Psoas muscle (tissue), 8 donors: ENCODE results near the gene EXOC3. TPM values are rescaled to one million over a fixed set of nuclear protein-coding genes. Genes with fewer than 3 reads are reported as not detected.
A peak's percentile ranks its signal among the peaks of the same experiment; 100 is the strongest.

Source experiments
- ATAC-seq, 4 donors: fragments of 200-7000 bp; cut with Tn5 transposase; one replicate each; pipeline ENCODE4 v1.9.1; 2020; ENCODE audit warnings: moderate library complexity in 3 of 4, mild to moderate bottlenecking in 2 of 4
- DNase-seq, 2 donors: peaks; one replicate each; pipeline ENCODE4 v3.0.0-alpha.2; 2020
- H3K27ac ChIP-seq: fragments of 200-600 bp; one replicate; pipeline ENCODE4 v1.8.0; 2022
- H3K27me3 ChIP-seq, 3 donors: fragments of 200-600 bp in 1 of 3; one replicate each; pipeline versions ENCODE4 v1.6.1 to v1.8.0; 2013 to 2022; ENCODE audit warnings: low read length in 2 of 3, mild to moderate bottlenecking in 2 of 3, moderate library complexity in 1 of 3; ENCODE audit not compliant: insufficient read depth in 3 of 3
- H3K36me3 ChIP-seq, 2 donors: fragments of 200-600 bp in 1 of 2; one replicate each; pipeline versions ENCODE4 v1.6.1 to v1.8.0; 2013 to 2022; ENCODE audit warnings: low read depth in 1 of 2, mild to moderate bottlenecking in 1 of 2, moderate library complexity in 1 of 2; ENCODE audit not compliant: insufficient read depth in 1 of 2
- H3K4me1 ChIP-seq: fragments of 200-600 bp; one replicate; pipeline ENCODE4 v1.8.0; 2022
- H3K4me3 ChIP-seq: fragments of 200-600 bp; one replicate; pipeline ENCODE4 v1.8.0; 2022; ENCODE audit warnings: mild to moderate bottlenecking
- H3K9me3 ChIP-seq: fragments of 200-600 bp; one replicate; pipeline ENCODE4 v1.8.0; 2022
- whole genome bisulfite sequencing, 3 donors: extraction: QIAGEN DNeasy Blood & Tissue Kit; methylation state at CpG; one replicate each; pipeline versions ENCODE4 v1.1.6 to v1.1.7; 2013; 5-methylcytosine and 5-hydroxymethylcytosine counted together
- intact Hi-C, 2 donors: fragments of 100-400 bp; cut with DNase I; formaldehyde crosslinking; loops; one replicate each; pipeline versions ENCODE4 v1.11.0 to v1.14.2; 2022
- polyA plus RNA-seq, 3 donors: library from polyadenylated mRNA; stranded (reverse); fragments of 200-250 nt; gene quantifications; one replicate each; pipeline ENCODE4 v1.2.3, GENCODE V29; 2013
- total RNA-seq, 4 donors: library from RNA; stranded (reverse); fragmentation: NEBNext Ultra II Directional in 2 of 4; extraction: Animal tissue kit (Norgen Biotek cat#: 25700) in 2 of 4; gene quantifications; one replicate each; pipeline versions ENCODE4 v1.2.1 to v1.2.4, GENCODE V29; 2021 to 2023
- TF ChIP-seq, protein P1 (sequence below): fragments of 200-600 bp; IDR thresholded peaks from one replicate; pipeline ENCODE4 v1.8.0; 2022; ENCODE audit warnings: antibody characterized with exemption
- donor health status: healthy with polysubstance abuse.
- donor health status: DM: no; HTN: no; CAD: no; lungs with moderate emphysema.
- donor health status: Bipolar disorder and iron deficiency.
- donor health status: healthy.
- donor health status: DM: yes; HTN: yes; CAD: no.
- donor health status: DM: no; HTN: no; CAD: no.
- donor health status: DM: no; HTN: no; CAD: no.
- donor health status: DM: yes; HTN: yes; CAD: no.

The EXOC3 gene
- total and polyA plus RNA-seq, 7 donors, result 38.2 to 63.4 (median 56.5) TPM

DNA sequence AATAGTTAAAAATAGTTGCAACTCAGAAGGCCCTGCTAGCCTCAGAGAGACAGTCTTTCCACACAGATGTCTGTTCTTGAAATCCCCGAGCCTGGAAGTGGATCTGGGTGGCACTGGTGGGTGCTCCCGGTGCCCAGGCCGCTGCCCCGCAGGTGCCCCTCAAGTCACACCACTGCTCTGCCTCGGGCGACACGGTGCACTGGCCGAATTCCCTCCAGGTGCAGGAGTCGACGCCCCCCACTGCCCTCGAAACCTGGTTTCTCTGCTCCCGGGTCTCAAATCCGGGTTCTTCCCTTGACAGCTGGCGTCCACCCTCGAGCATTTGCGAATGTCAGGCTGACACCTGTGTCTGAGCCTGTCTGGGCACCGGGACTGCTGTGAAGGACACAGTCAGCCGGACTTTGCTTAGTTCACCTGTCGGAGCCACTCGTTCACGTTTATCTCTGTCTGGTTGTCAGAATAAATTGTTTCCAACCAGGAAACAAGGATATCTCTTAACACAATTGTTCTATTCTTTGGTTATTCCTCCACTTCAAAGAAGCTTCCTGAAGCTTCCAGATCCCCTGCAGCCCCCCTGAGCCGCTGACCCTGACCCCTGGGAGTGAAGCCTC lies 54.2 kb downstream of the EXOC3 start:
- intact Hi-C loops, result no loop called here
- Histone ChIP-seq H3K4me3 (no peak overlapping the region), H3K36me3 (no peaks in the 10 kb centered on the region), H3K27me3 (peaks cover 0 to 75% (median 12%) of the 10 kb centered on the region in 3 donors), H3K4me1 (no peaks in the 10 kb centered on the region), H3K27ac (no peak overlapping the region), H3K9me3 (no peaks in the 10 kb centered on the region)
- DNase-seq, result no peak
- WGBS, 3 donors, result 55 to 68% (median 58%) methylated on average over 22 of the region's 22 CpGs
- TF ChIP-seq, protein P1, sequence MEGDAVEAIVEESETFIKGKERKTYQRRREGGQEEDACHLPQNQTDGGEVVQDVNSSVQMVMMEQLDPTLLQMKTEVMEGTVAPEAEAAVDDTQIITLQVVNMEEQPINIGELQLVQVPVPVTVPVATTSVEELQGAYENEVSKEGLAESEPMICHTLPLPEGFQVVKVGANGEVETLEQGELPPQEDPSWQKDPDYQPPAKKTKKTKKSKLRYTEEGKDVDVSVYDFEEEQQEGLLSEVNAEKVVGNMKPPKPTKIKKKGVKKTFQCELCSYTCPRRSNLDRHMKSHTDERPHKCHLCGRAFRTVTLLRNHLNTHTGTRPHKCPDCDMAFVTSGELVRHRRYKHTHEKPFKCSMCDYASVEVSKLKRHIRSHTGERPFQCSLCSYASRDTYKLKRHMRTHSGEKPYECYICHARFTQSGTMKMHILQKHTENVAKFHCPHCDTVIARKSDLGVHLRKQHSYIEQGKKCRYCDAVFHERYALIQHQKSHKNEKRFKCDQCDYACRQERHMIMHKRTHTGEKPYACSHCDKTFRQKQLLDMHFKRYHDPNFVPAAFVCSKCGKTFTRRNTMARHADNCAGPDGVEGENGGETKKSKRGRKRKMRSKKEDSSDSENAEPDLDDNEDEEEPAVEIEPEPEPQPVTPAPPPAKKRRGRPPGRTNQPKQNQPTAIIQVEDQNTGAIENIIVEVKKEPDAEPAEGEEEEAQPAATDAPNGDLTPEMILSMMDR, result no peak
- ATAC-seq, result no peak

DNA sequence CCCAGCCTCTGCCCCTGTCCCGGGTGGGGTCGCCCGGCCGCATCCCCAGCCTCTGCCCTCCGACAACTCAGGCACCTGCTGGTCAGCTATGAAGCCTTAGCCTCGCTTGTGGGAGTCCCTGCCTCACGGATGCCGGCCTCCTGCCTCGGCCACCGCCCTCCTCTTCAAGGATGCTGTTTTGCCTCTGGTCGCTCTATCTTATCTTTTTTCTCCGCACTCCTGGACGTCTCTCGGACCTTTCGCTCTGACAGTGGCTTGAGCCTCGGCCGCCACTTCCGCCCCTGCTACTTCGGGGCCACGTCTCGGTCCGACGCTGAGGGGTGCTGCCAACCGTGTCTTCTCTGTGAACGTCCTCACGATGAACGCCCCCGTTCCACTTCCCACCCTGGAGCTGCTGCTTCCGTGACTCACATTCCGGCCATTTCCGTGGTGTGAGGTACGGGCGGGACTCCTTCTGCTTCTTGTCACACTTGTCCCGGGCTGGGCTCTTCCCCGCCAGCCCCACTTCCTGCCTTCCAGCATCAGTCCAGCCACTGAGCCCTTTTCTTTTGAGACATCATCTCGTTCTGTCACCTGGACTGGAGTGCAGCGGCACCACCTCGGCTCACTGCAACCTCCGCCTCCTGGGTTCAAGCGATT lies 55.0 kb downstream of the EXOC3 start:
- Histone ChIP-seq H3K36me3 (no peaks in the 10 kb centered on the region), H3K4me3 (no peak overlapping the region), H3K4me1 (no peaks in the 10 kb centered on the region), H3K9me3 (no peaks in the 10 kb centered on the region), H3K27me3 (peaks cover 0 to 76% (median 14%) of the 10 kb centered on the region in 3 donors), H3K27ac (no peak overlapping the region)
- WGBS, 3 donors, result 73 to 79% (median 79%) methylated on average over 35 to 40 of the region's 40 CpGs
- intact Hi-C loops, result no loop called here
- TF ChIP-seq, protein P1, result no peak
- ATAC-seq (no peak), DNase-seq (no peak)

DNA sequence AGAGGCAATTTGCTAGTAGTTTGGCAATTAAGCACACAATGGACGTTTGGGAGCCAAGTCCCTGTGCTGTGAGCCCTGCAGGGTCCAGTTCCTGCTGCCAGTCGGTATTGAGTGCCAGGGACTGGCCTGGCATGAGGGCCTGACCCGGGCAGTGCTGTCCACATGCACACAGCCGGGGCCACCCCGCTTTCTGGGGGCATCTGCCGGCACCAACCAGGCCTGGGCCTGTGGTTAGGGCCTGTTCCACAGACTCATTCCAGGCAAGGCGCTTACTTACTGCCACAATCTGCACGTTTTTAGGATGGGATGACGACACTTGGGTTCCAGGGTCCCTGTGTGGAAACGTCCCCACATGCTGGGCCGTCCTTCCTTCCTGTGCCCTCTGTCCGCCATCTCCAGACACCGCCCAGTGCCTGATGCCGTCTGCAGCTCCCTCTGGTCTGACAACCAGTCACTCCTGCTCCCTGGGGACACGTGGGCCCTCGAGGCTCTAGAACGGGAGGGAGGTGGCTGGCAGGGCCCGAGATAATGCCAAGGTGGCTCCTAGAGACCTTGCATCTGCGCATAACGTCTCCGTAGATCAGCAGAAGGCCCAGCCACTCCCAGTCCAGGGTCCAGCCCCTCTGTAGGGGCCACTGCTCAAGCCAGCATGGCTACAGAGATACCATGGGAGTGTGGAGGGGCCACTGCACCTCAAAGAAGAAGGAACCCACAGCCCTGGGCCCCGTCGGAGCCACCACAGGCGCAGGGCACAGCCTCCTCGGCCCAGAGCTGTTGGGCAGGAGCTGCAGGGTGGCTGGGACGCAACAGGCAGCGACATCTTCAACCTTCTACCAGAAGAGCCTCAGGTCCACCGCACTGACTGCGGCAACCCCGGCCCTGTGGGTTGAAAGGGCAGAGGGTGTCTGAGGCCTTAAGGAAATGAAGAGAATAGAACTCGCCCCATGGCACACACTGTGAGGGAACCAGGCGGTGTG lies 56.5 kb downstream of the EXOC3 start:
- H3K27ac ChIP-seq, result no peak overlapping the region
- TF ChIP-seq, protein P1, result no peak
- no peaks in the 10 kb centered on the region for H3K9me3 ChIP-seq
- 81 to 87% (median 84%) methylated on average over 32 of the region's 32 CpGs for WGBS, 3 donors
- intact Hi-C loops, result no loop called here
- H3K4me3 ChIP-seq, result no peak overlapping the region
- no peak for ATAC-seq
- H3K4me1 ChIP-seq, result no peaks in the 10 kb centered on the region
- H3K27me3 ChIP-seq, result peaks cover 0 to 78% (median 14%) of the 10 kb centered on the region in 3 donors
- DNase-seq, result no peak
- H3K36me3 ChIP-seq, result no peaks in the 10 kb centered on the region

DNA sequence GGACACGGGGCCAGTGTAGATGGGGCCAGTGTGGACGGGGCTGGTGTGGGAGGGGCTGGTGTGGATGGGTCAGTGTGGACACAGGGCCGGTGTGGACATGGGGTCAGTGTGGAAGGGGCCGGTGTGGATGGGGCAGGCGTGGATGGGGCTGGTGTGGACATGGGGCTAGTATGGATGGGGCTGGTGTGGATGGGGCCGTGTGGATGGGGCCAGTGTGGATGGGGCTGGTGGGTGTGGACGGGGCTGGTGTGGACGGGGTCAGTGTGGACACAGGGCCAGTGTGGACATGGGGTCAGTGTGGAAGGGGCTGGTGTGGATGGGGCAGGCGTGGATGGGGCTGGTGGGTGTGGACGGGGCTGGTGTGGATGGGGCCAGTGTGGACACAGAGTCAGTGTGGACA lies 57.5 kb downstream of the EXOC3 start:
- DNase-seq (no peak), ATAC-seq (peak in 1 of 4 donors; percentile 43)
- Histone ChIP-seq H3K9me3 (no peaks in the 10 kb centered on the region), H3K4me3 (no peak overlapping the region), H3K27ac (no peak overlapping the region), H3K27me3 (peaks cover 0 to 76% (median 17%) of the 10 kb centered on the region in 3 donors), H3K4me1 (no peaks in the 10 kb centered on the region), H3K36me3 (no peaks in the 10 kb centered on the region)
- WGBS, 3 donors, result 91 to 94% (median 91%) methylated on average over 9 to 10 of the region's 10 CpGs
- intact Hi-C loops, result no loop called here
- TF ChIP-seq, protein P1, result no peak
